HG03575 (cell line): ENCODE data around the gene RAMP2.
"Not testable (repeated sequence)": the region's sequence is repeated elsewhere in the genome, so short reads cannot be mapped to it uniquely, and the experiment has no call there.

ENCODE experiments used
- ATAC-seq: cut with Tn5 transposase; IDR thresholded peaks from one replicate; pipeline ENCODE4 v1.9.1; 2021; ENCODE audit not compliant: unreplicated experiment, insufficient number of reproducible peaks, low FRiP score; ENCODE audit errors: extremely low read depth

Gene RAMP2

GRCh38 chr17:42766124-42766523, 5.1 kb downstream of the RAMP2 start:
- ATAC-seq = no peak

GRCh38 chr17:42767512-42767911, 6.5 kb downstream of the RAMP2 start:
- no peak for ATAC-seq

GRCh38 chr17:42768006-42768405, 7.0 kb downstream of the RAMP2 start:
- ATAC-seq = not testable (repeated sequence)

DNA sequence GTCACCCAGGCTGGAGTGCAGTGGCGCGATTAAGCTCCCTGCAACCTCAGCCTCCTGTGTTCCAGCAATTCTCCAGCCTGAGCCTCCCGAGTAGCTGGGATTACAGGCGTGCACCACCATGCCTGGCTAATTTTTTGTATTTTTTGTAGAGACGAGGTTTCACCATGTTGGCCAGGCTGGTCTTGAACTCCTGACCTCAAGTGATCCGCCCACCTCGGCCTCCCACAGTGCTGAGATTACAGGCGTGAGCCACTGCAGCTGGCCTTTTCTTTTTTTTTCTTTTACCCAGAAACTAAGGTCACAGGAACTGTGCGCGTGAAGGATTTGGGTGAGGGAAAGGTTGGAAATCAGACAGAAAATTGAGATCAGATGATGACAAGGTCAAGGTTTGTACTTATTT, 8.9 kb downstream of the RAMP2 start:
- not testable (repeated sequence) for ATAC-seq

GRCh38 chr17:42772945-42773289, 11.9 kb downstream of the RAMP2 start:
- no peak for ATAC-seq

DNA sequence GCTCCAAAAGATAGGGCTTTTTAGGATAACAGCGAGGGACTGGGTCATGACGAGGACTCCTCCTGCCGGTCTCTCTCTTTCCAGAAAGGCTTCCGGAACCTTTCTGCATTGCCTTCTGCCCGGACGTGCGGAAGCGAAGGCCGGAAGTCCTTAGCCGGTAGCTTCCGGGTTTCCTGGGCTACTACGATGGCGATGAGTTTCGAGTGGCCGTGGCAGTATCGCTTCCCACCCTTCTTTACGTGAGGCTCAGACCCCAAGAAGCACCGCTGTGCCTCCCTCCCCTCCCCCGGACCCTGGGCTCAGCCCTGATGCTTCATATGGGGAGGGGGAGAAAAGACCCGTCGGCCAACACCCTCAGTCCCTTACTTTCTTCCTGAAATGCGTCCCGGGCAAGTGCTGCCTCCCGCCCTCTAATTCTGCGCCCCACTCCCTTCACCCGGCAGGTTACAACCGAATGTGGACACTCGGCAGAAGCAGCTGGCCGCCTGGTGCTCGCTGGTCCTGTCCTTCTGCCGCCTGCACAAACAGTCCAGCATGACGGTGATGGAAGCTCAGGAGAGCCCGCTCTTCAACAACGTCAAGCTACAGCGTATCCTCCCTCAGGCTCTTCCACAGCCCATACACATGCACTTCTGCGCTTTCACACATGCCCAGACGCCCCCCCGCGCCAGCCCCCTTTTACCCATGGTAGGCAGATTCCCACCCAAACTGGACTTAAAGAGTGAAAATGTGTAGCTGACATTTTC, 12.4 kb downstream of the RAMP2 start, which contains the start of gene VPS25:
Gene VPS25, plus strand, starts transcription at position 160 of the 746 bp plus-strand sequence. Its CDS starts 27 bp downstream, at position 187.
- no peak for ATAC-seq

- no peak for ATAC-seq
These were observed 13.2 kb downstream of the RAMP2 start for GRCh38 chr17:42774066-42774745.

DNA sequence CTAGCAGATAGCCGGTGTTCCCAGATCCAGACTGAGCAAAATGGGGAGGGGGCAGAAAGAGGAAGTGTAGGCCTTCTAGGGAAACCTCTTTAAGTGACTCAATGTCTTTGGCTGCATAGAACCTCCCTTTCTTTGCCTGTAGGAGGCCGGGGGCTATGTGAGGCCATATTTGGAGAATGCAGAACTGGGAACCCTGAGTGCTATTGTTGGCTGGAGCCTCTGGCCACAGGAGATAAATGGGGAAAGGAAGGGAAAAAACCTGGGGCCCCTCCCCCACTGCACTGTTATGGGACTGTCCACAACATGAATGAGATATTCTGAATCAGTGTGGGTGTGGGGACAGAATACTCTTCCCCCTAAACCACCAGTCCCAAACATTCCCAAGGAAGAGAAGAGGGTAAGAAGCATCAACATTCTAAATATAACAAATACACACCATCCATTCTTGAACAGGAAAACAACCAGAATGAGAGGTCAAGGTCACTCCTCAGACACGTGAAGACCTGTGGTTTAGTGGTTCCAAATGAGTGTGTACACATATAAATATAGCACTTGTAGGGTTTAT, 14.6 kb downstream of the RAMP2 start:
- no peak for ATAC-seq

DNA sequence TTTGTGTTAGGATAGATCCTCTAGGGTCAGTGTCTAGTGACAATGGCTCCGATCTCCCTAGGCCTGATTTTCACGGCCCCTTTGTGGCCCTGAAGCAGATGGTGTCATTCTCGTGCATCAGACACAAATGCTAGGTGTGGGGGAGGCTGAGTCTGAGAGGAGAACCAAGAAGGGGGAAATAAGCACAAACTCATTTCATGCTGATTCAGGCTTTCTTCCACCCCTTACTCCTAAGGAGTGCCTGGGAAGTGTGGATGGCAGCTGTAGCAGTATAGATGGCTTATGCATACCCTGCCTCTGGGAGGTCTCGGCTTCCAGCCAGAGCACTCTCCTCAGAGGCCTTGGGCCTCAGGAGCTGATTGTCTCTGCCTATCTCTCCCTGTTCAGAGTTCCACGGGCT, 17.5 kb downstream of the RAMP2 start:
- ATAC-seq = no peak

GRCh38 chr17:42779304-42779935, 18.4 kb downstream of the RAMP2 start:
- ATAC-seq = no peak

DNA sequence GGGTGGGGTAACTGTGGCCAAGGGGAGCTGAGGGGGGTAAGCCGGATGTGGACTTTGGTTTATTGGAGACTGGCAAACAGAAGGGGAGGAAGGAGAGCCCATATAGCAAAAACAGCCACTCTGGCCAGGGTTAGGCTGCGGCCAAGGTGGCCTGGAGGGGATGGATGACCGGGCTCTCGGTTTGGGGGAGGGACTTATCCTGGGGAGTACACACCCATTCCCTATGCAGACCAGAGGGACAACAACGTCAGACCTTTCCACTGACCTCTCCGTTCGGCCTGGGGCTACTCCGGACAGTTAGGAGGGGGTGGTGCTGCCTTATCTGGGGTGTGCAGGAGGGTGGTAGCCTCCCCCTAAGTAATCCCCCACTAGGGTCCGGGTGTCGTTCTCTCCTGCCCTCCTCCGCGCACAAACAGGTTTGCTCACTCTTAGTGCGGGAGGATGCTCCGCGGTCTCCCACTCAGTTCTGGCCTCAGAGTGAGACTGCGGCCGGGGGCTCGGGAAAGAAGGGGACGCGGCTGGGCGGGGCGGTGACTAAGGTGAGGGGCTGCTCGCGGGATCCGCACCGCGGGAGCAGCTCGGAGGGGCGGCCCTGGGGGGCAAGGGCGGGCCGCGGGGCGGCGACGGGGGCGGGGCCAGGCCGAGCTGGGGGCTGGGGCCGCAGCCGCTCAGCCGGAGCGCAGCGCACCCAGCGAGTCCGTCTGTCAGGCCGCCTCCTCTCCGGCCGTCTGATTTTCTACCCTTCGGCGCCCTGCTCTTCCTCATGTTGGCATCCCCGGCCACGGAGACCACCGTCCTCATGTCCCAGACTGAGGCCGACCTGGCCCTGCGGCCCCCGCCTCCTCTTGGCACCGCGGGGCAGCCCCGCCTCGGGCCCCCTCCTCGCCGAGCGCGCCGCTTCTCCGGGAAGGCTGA, 19.2 kb downstream of the RAMP2 start, which contains the start of gene WNK4:
Gene WNK4, plus strand, starts transcription at position 675 of the 915 bp plus-strand sequence. Its CDS starts 89 bp downstream, at position 764.
- ATAC-seq = no peak

DNA sequence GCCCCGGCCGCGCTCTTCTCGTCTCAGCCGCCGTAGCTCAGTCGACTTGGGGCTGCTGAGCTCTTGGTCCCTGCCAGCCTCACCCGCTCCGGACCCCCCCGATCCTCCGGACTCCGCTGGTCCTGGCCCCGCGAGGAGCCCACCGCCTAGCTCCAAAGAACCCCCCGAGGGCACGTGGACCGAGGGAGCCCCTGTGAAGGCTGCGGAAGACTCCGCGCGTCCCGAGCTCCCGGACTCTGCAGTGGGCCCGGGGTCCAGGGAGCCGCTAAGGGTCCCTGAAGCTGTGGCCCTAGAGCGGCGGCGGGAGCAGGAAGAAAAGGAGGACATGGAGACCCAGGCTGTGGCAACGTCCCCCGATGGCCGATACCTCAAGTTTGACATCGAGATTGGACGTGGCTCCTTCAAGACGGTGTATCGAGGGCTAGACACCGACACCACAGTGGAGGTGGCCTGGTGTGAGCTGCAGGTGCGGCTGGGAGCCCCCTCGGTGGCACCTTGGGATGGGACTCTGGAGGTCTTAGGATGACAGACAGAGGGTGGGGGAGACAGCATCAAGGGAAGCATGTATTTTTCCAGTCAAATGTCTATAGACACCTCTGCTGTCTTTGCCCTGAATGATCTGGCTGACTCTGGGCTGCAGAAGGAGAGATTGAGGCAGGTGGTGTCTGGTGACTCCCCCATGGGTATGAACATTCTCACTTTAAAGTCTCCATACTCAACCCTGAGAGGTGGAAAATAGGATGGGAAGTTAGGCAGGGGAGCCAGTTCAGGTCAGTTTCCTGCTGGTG, 20.0 kb downstream of the RAMP2 start:
- no peak for ATAC-seq

- no peak for ATAC-seq
These were observed 20.7 kb downstream of the RAMP2 start for GRCh38 chr17:42781639-42782165.

GRCh38 chr17:42782166-42783061, 21.4 kb downstream of the RAMP2 start:
- no peak for ATAC-seq

- ATAC-seq = no peak
These were observed 22.2 kb downstream of the RAMP2 start for GRCh38 chr17:42783062-42783790.

DNA sequence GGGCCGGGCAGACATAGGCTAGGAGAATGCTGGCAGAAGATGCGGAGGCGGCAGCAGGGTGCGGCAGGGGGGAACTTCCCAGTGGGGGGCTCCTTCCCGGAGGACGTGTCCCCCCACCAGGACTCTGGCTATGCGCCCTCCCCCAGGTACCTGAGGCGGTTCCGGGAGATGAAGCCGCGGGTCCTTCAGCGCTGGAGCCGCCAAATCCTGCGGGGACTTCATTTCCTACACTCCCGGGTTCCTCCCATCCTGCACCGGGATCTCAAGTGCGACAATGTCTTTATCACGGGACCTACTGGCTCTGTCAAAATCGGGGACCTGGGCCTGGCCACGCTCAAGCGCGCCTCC, 22.7 kb downstream of the RAMP2 start:
- ATAC-seq = no peak
